ELR (cell line): ENCODE measurements around the gene DTX3L.

ENCODE experiments used
- DNase-seq: peaks from one replicate; pipeline ENCODE4 v3.0.0-alpha.2; 2015; ENCODE audit warnings: low read depth

Gene DTX3L

GRCh38 chr3:122606330-122606729 lies 42.2 kb downstream of the DTX3L start:
- no peak for DNase-seq

GRCh38 chr3:122608916-122609315 lies 44.8 kb downstream of the DTX3L start:
- DNase-seq = no peak

- DNase-seq = peak; percentile 89
These were observed 45.8 kb downstream of the DTX3L start for GRCh38 chr3:122609798-122610559.

- no peak for DNase-seq
These were observed 48.6 kb downstream of the DTX3L start for GRCh38 chr3:122612696-122613095.

- DNase-seq = no peak
These were observed 51.2 kb downstream of the DTX3L start for GRCh38 chr3:122615303-122615702.

- DNase-seq = no peak
These were observed 54.5 kb downstream of the DTX3L start for GRCh38 chr3:122618614-122619013.

- no peak for DNase-seq
These were observed 54.9 kb downstream of the DTX3L start for GRCh38 chr3:122619040-122619439.

GRCh38 chr3:122620399-122620798 lies 56.3 kb downstream of the DTX3L start:
- DNase-seq = no peak

GRCh38 chr3:122621112-122621511 lies 57.0 kb downstream of the DTX3L start:
- DNase-seq = no peak

GRCh38 chr3:122623031-122623829 lies 59.1 kb downstream of the DTX3L start:
- no peak for DNase-seq
